ENCODE results near the gene PSMC3. TPM values are rescaled to one million over a fixed set of nuclear protein-coding genes. Genes with fewer than 3 reads are reported as not detected.

The PSMC3 gene
- total and polyA plus RNA-seq, 2 of the 13 experiments (the other 11 are each of a cell fraction or from before 2014, with no cell fraction given), result 75.8 to 214 TPM

DNA sequence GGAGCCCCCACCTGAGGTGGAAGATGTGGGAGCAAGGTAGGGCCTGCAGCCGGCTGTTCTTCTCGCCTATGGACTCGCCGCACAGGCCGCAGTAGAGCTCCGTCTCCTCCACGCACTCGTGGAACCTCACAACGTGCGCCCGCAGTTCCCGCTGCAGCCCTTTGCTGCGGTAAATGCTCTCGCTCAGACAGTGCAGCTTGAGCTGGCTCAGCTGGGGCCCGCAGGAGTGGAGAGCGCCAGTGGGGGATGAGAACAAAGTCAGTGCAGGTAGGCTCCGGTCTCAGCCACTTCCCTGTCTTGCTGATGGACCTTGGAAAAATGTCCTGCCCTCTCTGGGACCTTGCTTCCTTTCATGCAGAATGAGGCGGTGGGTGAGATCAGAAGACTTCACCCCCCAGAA, 12.5 kb upstream of the PSMC3 start (continued):
- TF ChIP-seq ZBTB38 (CRISPR knock-in tag; IDR thresholded peaks at IDR 0.05) (peak; percentile 99), HNRNPLL (IDR thresholded peaks at IDR 0.05; ENCODE audit: low read depth, low read length, poor library complexity, severe bottlenecking) (peak; percentile 16), XRCC5 (optimal IDR thresholded peaks at IDR 0.05; ENCODE audit: low read length) (peak; percentile 21), NCOA2 (CRISPR knock-in tag; IDR thresholded peaks at IDR 0.05) (no peak), ZNF768 (CRISPR knock-in tag; IDR thresholded peaks at IDR 0.05) (peak; percentile 98)

DNA sequence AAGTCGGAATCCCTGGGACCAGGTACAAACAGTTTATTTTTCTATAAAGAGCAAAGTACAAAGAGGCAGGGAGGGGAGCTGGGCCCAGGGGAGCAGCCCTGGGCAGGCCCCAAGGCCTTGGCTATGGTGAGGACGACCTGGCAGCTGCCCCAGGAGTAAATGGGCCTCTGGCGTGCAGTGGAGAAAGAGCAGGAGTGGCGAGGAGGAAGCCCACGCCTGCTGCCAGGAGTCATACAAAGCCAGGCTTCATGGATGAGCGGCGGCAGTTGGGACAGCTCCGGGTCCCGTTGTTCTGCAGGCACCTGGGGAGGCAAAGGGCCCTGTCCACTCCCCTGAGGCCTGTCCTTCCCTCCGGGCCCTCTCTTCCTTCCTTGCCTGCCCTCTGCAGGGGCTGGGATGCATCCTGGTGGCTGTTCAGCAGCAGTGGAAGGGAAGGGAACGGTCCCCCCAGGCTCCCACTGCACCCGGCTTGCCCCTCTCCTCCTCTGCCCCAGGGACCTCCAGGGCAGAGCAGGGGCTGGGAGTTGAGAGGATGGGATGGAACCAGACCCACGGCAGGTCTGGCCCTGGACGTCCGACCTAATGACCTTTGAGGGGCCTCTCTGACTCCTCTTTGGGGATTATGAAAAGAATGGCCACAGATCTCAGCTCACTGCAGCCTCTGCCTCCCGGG, 11.6 kb upstream of the PSMC3 start:
- FAIRE-seq, result peak; percentile 37
- BruUV-seq (replicated peaks), result TSS peak; percentile 81
- intact Hi-C loops (cut with micrococcal nuclease; ENCODE audit: unreplicated experiment) (loop anchor here (5.0 kb wide), 1 partner anchor 721 kb away; the partner anchor contains the start of gene F2), in situ Hi-C loops (cut with HindIII; ENCODE audit: extremely low pct_ligation_motif_present, low pct_unique_long_range_greater_than_20kb) (no loop called here)
- ATAC-seq, result peak; percentile 84
- peak overlapping the region; percentile 97 for H3K27ac ChIP-seq (ENCODE audit: extremely low read length, insufficient read depth, low read length)
- no peaks in the 10 kb centered on the region for H3K79me2 ChIP-seq (ENCODE audit: insufficient read depth, low read length)
- POLR2A ChIA-PET, result interaction anchor here (0.7 to 3.0 kb wide), 14 partner anchors 8 to 180 kb away, joined by 3 to 68 read pairs (median 5); partner anchors contain the start of genes NR1H3, PSMC3, RAPSN and SLC39A13
- no peaks in the 10 kb centered on the region; a peak in 1 of 5 replicates for H3K27me3 ChIP-seq (ENCODE audit: control insufficient read depth in 1 of 2, insufficient read depth in 2 of 2, low read length in 2 of 2)
- H3K36me3 ChIP-seq (replicated peaks in 1 of 2; ENCODE audit: control insufficient read depth in 1 of 2, insufficient read depth in 2 of 2, low read length in 2 of 2), result no peaks in the 10 kb centered on the region; a peak in 1 of 5 replicates
- no peaks in the 10 kb centered on the region for H4K20me1 ChIP-seq (ENCODE audit: insufficient read depth, low read length)
- 0% methylated on average over 6 of the region's 16 CpGs for WGBS (ENCODE audit: low lambda C conversion rate)
- CTCF ChIA-PET (ENCODE audit: low intra/inter-chr PET ratio, low total read pairs), result no interaction called here
- H3K4me2 ChIP-seq (ENCODE audit: low read depth, low read length), result peak overlapping the region; percentile 90
- no peak overlapping the region for H2AFZ ChIP-seq (ENCODE audit: low read length)
- peak; percentile 68 for DNase-seq (ENCODE audit: low spot score)
- H3K9ac ChIP-seq (ENCODE audit: insufficient read depth, low read depth, low read length), result peak overlapping the region; percentile 88
- peaks cover 73% of the 10 kb centered on the region for H3K4me1 ChIP-seq (ENCODE audit: insufficient read depth, low read length)
- H3K9me3 ChIP-seq (ENCODE audit: low read length), result no peaks in the 10 kb centered on the region
- H3K4me3 ChIP-seq (replicated peaks in 1 of 3; ENCODE audit: insufficient read depth in 1 of 3, low read depth in 2 of 3, low read length in 3 of 3), result peak overlapping the region; percentile 70 to 80 (median 78)
- TF ChIP-seq POLR2A (IDR thresholded peaks at IDR 0.05; ENCODE audit: insufficient read depth in 1 of 2, low read depth in 2 of 2, low read length in 2 of 2) (peak; percentile 57 to 78), CBFB (CRISPR knock-in tag; IDR thresholded peaks at IDR 0.05) (no peak), ZNF263 (CRISPR knock-in tag; IDR thresholded peaks at IDR 0.05) (no peak), NCOA5 (CRISPR knock-in tag; IDR thresholded peaks at IDR 0.05) (no peak), ZNF788 (CRISPR knock-in tag; IDR thresholded peaks at IDR 0.05; ENCODE audit: borderline replicate concordance) (peak; percentile 36; the same call in 1 of the 2 replicates), ZNF891 (CRISPR knock-in tag; IDR thresholded peaks at IDR 0.05) (peak; percentile 69; the same call in 1 of the 2 replicates), ISL2 (CRISPR knock-in tag; IDR thresholded peaks at IDR 0.05) (peak; percentile 47; the same call in 1 of the 2 replicates), SMC3 (IDR thresholded peaks at IDR 0.05; ENCODE audit: low read length) (no peak), REL (CRISPR knock-in tag; conservative IDR thresholded peaks at IDR 0.05) (no peak), ZNF121 (CRISPR knock-in tag; IDR thresholded peaks at IDR 0.05) (no peak), PRMT3 (CRISPR knock-in tag; IDR thresholded peaks at IDR 0.05; ENCODE audit: borderline replicate concordance, low read depth) (no peak), SP4 (CRISPR knock-in tag; IDR thresholded peaks at IDR 0.05) (no peak), ZNF75D (CRISPR knock-in tag; IDR thresholded peaks at IDR 0.05; ENCODE audit: borderline replicate concordance) (no peak), CEBPB (IDR thresholded peaks at IDR 0.05; ENCODE audit: borderline replicate concordance, low read depth, low read length) (no peak), TGIF2 (CRISPR knock-in tag; IDR thresholded peaks at IDR 0.05) (no peak), PCBP2 (optimal IDR thresholded peaks at IDR 0.05; ENCODE audit: low read depth, low read length, poor library complexity, severe bottlenecking) (no peak)
- TF ChIP-seq, protein P1, sequence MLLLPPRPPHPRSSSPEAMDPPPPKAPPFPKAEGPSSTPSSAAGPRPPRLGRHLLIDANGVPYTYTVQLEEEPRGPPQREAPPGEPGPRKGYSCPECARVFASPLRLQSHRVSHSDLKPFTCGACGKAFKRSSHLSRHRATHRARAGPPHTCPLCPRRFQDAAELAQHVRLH (CRISPR knock-in tag; IDR thresholded peaks at IDR 0.05; ENCODE audit: borderline replicate concordance, low read depth), result 0 out of 2 replicates have a peak, but pooled peaks have one; percentile 52
- TF ChIP-seq, protein P2, sequence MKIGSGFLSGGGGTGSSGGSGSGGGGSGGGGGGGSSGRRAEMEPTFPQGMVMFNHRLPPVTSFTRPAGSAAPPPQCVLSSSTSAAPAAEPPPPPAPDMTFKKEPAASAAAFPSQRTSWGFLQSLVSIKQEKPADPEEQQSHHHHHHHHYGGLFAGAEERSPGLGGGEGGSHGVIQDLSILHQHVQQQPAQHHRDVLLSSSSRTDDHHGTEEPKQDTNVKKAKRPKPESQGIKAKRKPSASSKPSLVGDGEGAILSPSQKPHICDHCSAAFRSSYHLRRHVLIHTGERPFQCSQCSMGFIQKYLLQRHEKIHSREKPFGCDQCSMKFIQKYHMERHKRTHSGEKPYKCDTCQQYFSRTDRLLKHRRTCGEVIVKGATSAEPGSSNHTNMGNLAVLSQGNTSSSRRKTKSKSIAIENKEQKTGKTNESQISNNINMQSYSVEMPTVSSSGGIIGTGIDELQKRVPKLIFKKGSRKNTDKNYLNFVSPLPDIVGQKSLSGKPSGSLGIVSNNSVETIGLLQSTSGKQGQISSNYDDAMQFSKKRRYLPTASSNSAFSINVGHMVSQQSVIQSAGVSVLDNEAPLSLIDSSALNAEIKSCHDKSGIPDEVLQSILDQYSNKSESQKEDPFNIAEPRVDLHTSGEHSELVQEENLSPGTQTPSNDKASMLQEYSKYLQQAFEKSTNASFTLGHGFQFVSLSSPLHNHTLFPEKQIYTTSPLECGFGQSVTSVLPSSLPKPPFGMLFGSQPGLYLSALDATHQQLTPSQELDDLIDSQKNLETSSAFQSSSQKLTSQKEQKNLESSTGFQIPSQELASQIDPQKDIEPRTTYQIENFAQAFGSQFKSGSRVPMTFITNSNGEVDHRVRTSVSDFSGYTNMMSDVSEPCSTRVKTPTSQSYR (CRISPR knock-in tag; IDR thresholded peaks at IDR 0.05; ENCODE audit: borderline replicate concordance), result 0 out of 2 replicates have a peak, but pooled peaks have one; percentile 16
